Astrocyte (in vitro differentiated cells and primary cell): ENCODE results near the gene GNAQ. TPM values are rescaled to one million over a fixed set of nuclear protein-coding genes. Genes with fewer than 3 reads are reported as not detected.

ENCODE experiments used
- DNase-seq: peaks from one replicate; pipeline ENCODE4 v3.0.0-alpha.2; 2010; ENCODE audit warnings: low read depth
- FAIRE-seq: peaks from 2 replicates; lab custom pipeline; 2011; peaks lifted over from hg19 to GRCh38; lab: Jason Lieb, UNC
- H2AFZ ChIP-seq: 2 replicates; pipeline ENCODE4 v1.6.0; 2012; ENCODE audit warnings: low read depth, low read length, inconsistent platforms
- H3K27ac ChIP-seq: 2 replicates; pipeline ENCODE4 v1.5.1; 2011; ENCODE audit warnings: low read depth, low read length, inconsistent platforms
- H3K27me3 ChIP-seq: 2 replicates; pipeline ENCODE4 v1.6.0; 2011; ENCODE audit warnings: low read length, inconsistent platforms; ENCODE audit not compliant: insufficient read depth
- H3K36me3 ChIP-seq: 2 replicates; pipeline ENCODE4 v1.5.1; 2011; ENCODE audit warnings: low read length, inconsistent platforms; ENCODE audit not compliant: insufficient read depth
- H3K4me1 ChIP-seq: 2 replicates; pipeline ENCODE4 v1.5.1; 2011; ENCODE audit warnings: low read length, inconsistent platforms; ENCODE audit not compliant: insufficient read depth
- H3K4me2 ChIP-seq: 2 replicates; pipeline ENCODE4 v1.6.0; 2012; ENCODE audit warnings: low read length, inconsistent platforms
- H3K4me3 ChIP-seq: 2 replicates; pipeline ENCODE4 v1.5.1; 2011; ENCODE audit warnings: low read depth, mild to moderate bottlenecking, low read length, inconsistent platforms; ENCODE audit not compliant: insufficient read depth
- H3K79me2 ChIP-seq: 2 replicates; pipeline ENCODE4 v1.6.0; 2012; ENCODE audit warnings: mild to moderate bottlenecking, low read length, inconsistent platforms; ENCODE audit not compliant: insufficient read depth
- H3K9ac ChIP-seq: 2 replicates; pipeline ENCODE4 v1.6.0; 2012; ENCODE audit warnings: mild to moderate bottlenecking, low read length, inconsistent platforms
- H3K9me3 ChIP-seq: 2 replicates; pipeline ENCODE4 v1.5.1; 2012; ENCODE audit warnings: low read depth, mild to moderate bottlenecking, low read length, inconsistent platforms; ENCODE audit not compliant: insufficient read depth
- H4K20me1 ChIP-seq: 2 replicates; pipeline ENCODE4 v1.6.0; 2012; ENCODE audit warnings: low read length, inconsistent platforms; ENCODE audit not compliant: insufficient read depth
- H3K27ac Mint-ChIP-seq: one replicate; pipeline ENCODE4 v1.8.0; 2021; ENCODE audit warnings: mild to moderate bottlenecking, mixed read lengths; ENCODE audit not compliant: unreplicated experiment
- H3K27me3 Mint-ChIP-seq: one replicate; pipeline ENCODE4 v1.8.0; 2021; ENCODE audit warnings: low read depth, mixed read lengths; ENCODE audit not compliant: unreplicated experiment
- H3K36me3 Mint-ChIP-seq: one replicate; pipeline ENCODE4 v1.8.0; 2021; ENCODE audit warnings: low read depth, mixed read lengths; ENCODE audit not compliant: unreplicated experiment
- H3K4me1 Mint-ChIP-seq: one replicate; pipeline ENCODE4 v1.8.0; 2021; ENCODE audit warnings: low read depth, mixed read lengths; ENCODE audit not compliant: unreplicated experiment
- H3K4me3 Mint-ChIP-seq: one replicate; pipeline ENCODE4 v1.8.0; 2021; ENCODE audit warnings: mild to moderate bottlenecking, moderate library complexity, mixed read lengths; ENCODE audit not compliant: unreplicated experiment
- H3K9me3 Mint-ChIP-seq: one replicate; pipeline ENCODE4 v1.8.0; 2021; ENCODE audit warnings: mild to moderate bottlenecking, mixed read lengths; ENCODE audit not compliant: unreplicated experiment
- EZH2 ChIP-seq: IDR thresholded peaks from 2 replicates; pipeline ENCODE4 v1.6.1; 2012; ENCODE audit warnings: mild to moderate bottlenecking, low read length, inconsistent platforms; ENCODE audit not compliant: insufficient read depth
- total RNA-seq: library from RNA; stranded (reverse); gene quantifications from 2 replicates; pipeline ENCODE4 v1.2.1, GENCODE V29; 2021
- TF ChIP-seq, protein P1 (sequence below): IDR thresholded peaks from 2 replicates; pipeline ENCODE4 v1.5.1; 2011; ENCODE audit warnings: low read depth, mild to moderate bottlenecking, inconsistent platforms, low read length, moderate library complexity; ENCODE audit not compliant: insufficient read depth

Gene GNAQ
- total RNA-seq, 1 donor from 2014 or later = 74.9 TPM

DNA sequence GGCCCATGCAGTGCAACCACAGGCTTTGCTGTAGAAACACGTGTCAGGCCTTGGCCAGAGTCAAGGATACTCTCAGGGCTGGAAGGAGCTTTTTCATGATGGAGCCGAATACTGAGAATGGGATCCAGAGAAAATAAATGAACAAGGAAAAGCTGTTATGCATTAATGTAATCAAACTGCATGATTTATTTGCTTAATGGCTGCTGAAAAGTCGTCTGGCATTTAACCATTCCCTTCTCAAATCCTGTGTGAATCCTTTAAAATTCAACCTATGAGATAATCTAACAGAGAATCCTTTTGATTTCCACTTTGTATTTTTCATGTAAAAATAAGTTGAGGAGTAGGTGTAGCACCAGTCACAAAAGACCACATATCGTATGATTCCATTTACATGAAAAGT lies 359.4 kb downstream of the GNAQ start:
- H2AFZ ChIP-seq = no peak overlapping the region
- Mint-ChIP-seq H3K4me1 (no peaks in the 10 kb centered on the region), H3K27ac (no peak overlapping the region), H3K9me3 (no peaks in the 10 kb centered on the region), H3K36me3 (no peaks in the 10 kb centered on the region), H3K27me3 (peaks cover 4% of the 10 kb centered on the region), H3K4me3 (no peak overlapping the region)
- DNase-seq = no peak
- no peaks in the 10 kb centered on the region for H4K20me1 ChIP-seq
- no peak for FAIRE-seq
- TF ChIP-seq, protein P1, sequence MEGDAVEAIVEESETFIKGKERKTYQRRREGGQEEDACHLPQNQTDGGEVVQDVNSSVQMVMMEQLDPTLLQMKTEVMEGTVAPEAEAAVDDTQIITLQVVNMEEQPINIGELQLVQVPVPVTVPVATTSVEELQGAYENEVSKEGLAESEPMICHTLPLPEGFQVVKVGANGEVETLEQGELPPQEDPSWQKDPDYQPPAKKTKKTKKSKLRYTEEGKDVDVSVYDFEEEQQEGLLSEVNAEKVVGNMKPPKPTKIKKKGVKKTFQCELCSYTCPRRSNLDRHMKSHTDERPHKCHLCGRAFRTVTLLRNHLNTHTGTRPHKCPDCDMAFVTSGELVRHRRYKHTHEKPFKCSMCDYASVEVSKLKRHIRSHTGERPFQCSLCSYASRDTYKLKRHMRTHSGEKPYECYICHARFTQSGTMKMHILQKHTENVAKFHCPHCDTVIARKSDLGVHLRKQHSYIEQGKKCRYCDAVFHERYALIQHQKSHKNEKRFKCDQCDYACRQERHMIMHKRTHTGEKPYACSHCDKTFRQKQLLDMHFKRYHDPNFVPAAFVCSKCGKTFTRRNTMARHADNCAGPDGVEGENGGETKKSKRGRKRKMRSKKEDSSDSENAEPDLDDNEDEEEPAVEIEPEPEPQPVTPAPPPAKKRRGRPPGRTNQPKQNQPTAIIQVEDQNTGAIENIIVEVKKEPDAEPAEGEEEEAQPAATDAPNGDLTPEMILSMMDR = no peak
- TF ChIP-seq EZH2 = no peak
- H3K9ac ChIP-seq = no peak overlapping the region
- no peak overlapping the region for H3K4me3 ChIP-seq
- H3K4me2 ChIP-seq = no peak overlapping the region
- no peaks in the 10 kb centered on the region for H3K4me1 ChIP-seq
- no peaks in the 10 kb centered on the region for H3K27me3 ChIP-seq
- H3K79me2 ChIP-seq = no peaks in the 10 kb centered on the region
- no peaks in the 10 kb centered on the region for H3K36me3 ChIP-seq
- no peaks in the 10 kb centered on the region for H3K9me3 ChIP-seq
- H3K27ac ChIP-seq = no peak overlapping the region

DNA sequence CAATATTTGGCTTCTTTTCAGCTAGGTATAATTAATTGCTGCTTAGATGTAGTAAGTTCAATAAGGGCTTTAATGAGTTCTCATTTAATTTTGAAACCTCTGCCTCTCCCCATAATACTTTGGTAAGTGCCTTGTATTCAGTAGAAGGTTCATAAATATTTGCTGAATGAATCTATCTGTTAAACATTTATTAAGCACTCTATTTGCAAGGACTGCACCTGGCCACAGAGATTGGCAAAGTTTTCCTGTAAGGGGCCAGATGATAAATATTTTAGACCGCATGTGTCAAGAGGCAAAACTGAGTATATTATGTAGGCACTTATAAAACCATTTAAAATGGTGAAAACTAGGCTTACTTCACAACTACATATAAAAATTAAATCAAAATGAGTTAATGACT lies 364.5 kb downstream of the GNAQ start:
- Mint-ChIP-seq H3K9me3 (no peaks in the 10 kb centered on the region), H3K4me1 (no peaks in the 10 kb centered on the region), H3K36me3 (no peaks in the 10 kb centered on the region), H3K4me3 (no peak overlapping the region), H3K27ac (no peak overlapping the region), H3K27me3 (peaks cover 6% of the 10 kb centered on the region)
- H3K9ac ChIP-seq = no peak overlapping the region
- no peak overlapping the region for H3K4me2 ChIP-seq
- no peak overlapping the region for H2AFZ ChIP-seq
- no peaks in the 10 kb centered on the region for H4K20me1 ChIP-seq
- no peaks in the 10 kb centered on the region for H3K27me3 ChIP-seq
- peaks cover 5% of the 10 kb centered on the region for H3K4me1 ChIP-seq
- no peak overlapping the region for H3K4me3 ChIP-seq
- H3K79me2 ChIP-seq = no peaks in the 10 kb centered on the region
- DNase-seq (no peak), FAIRE-seq (no peak)
- no peak overlapping the region for H3K27ac ChIP-seq
- no peaks in the 10 kb centered on the region for H3K36me3 ChIP-seq
- TF ChIP-seq, protein P1 = no peak
- TF ChIP-seq EZH2 = no peak
- H3K9me3 ChIP-seq = no peaks in the 10 kb centered on the region

Other genes with a start within 250 kb of the GNAQ start
- 20.1 and 21.5 TPM in 2 replicates for gene CEP78, start 204.3 kb upstream of the GNAQ start, total RNA-seq